NT2/D1 (cell line): ENCODE measurements around the gene ZNF408.

Source experiments
- DNase-seq: peaks from one replicate; pipeline ENCODE4 v3.0.0-alpha.2; 2011; ENCODE audit warnings: low read depth, low spot score
- H3K27me3 ChIP-seq: 2 replicates; pipeline ENCODE4 v1.6.0; 2011; ENCODE audit warnings: mild to moderate bottlenecking; ENCODE audit not compliant: insufficient read length, insufficient read depth
- H3K36me3 ChIP-seq: 2 replicates; pipeline ENCODE4 v1.6.1; 2011; ENCODE audit warnings: mild to moderate bottlenecking, low read length, mixed read lengths; ENCODE audit not compliant: insufficient read depth, insufficient read length
- H3K4me1 ChIP-seq: 2 replicates; pipeline ENCODE4 v1.5.1; 2011; ENCODE audit not compliant: insufficient read depth, insufficient read length
- H3K4me3 ChIP-seq: 2 replicates; pipeline ENCODE4 v1.5.1; 2011; ENCODE audit warnings: low read depth; ENCODE audit not compliant: insufficient read length
- H3K9ac ChIP-seq: 2 replicates; pipeline ENCODE4 v1.6.0; 2011; ENCODE audit warnings: low read depth; ENCODE audit not compliant: insufficient read length
- H3K9me3 ChIP-seq: 2 replicates; pipeline ENCODE4 v1.5.1; 2011; ENCODE audit warnings: mild to moderate bottlenecking, low read length; ENCODE audit not compliant: insufficient read depth
- SUZ12 ChIP-seq: IDR thresholded peaks from 2 replicates; pipeline ENCODE4 v1.6.1; 2011; ENCODE audit not compliant: insufficient read length, insufficient read depth; ENCODE audit errors: extremely low read depth
- YY1 ChIP-seq: IDR thresholded peaks from 2 replicates; pipeline ENCODE4 v1.6.1; 2011; ENCODE audit not compliant: insufficient read length, insufficient read depth
- ZNF274 ChIP-seq: IDR thresholded peaks from 2 replicates; pipeline ENCODE4 v1.6.1; 2011; ENCODE audit warnings: mild to moderate bottlenecking, low read depth, low read length

Gene ZNF408

DNA sequence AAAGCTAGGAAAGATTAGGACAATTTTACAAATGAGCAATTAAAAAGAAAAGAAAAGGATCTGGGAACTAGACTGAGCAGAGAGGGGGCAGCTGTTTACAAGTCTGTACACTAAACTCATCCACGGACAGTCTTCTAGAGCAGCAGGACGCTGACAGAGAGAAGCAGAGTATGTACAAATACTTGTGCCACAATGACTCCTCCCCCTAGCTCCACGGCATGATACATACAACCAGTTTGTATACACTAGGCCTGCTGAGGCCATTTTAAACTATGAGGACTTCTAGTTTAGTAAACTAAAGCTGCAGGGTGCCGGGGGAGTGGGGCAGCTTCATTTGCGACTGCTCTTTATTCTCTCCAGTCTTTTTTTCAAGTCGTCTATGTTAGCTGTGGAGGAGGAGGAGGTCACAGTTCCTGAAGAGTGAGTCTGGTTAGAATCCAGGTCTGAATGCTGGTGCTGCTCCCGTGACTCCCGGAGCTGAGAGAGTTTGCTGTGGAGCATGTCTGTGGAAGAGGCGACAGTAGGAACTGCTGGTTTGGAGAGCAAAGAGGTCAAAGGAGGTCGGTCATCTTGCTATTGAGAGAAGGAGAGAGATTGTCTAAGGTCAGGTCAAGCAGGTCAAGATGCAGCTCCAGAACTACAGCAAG, 43.0 kb downstream of the ZNF408 start:
- H3K36me3 ChIP-seq = peaks cover 78% of the 10 kb centered on the region
- DNase-seq = no peak
- TF ChIP-seq YY1 (no peak), ZNF274 (no peak), SUZ12 (no peak)
- no peak overlapping the region for H3K4me3 ChIP-seq
- no peaks in the 10 kb centered on the region for H3K9me3 ChIP-seq
- H3K27me3 ChIP-seq = no peaks in the 10 kb centered on the region
- H3K9ac ChIP-seq = no peak overlapping the region
- H3K4me1 ChIP-seq = peaks cover 4% of the 10 kb centered on the region

DNA sequence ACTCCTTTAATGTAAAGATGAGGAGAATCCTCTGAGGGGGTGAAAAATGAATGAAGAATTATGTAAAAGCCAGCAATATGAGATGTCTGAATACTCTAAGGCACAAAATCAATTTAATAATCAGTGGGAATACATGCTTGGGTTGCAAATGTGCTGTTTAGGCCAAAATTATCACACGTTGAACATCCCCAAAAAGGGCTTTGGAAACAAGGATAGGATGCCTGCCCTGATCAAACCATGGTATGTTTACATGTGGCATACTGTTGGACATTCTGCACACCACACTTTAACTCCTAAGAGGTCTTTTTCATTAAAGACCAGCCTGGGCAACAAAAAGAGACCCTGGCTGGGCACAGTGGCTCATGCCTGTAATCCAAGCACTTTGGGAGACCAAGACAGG, 44.5 kb downstream of the ZNF408 start:
- H3K4me3 ChIP-seq = no peak overlapping the region
- peaks cover 4% of the 10 kb centered on the region for H3K4me1 ChIP-seq
- TF ChIP-seq ZNF274 = no peak
- TF ChIP-seq YY1 = no peak
- no peak for TF ChIP-seq SUZ12
- no peak for DNase-seq
- H3K27me3 ChIP-seq = no peaks in the 10 kb centered on the region
- peaks cover 85% of the 10 kb centered on the region for H3K36me3 ChIP-seq
- H3K9me3 ChIP-seq = no peaks in the 10 kb centered on the region
- H3K9ac ChIP-seq = no peak overlapping the region

DNA sequence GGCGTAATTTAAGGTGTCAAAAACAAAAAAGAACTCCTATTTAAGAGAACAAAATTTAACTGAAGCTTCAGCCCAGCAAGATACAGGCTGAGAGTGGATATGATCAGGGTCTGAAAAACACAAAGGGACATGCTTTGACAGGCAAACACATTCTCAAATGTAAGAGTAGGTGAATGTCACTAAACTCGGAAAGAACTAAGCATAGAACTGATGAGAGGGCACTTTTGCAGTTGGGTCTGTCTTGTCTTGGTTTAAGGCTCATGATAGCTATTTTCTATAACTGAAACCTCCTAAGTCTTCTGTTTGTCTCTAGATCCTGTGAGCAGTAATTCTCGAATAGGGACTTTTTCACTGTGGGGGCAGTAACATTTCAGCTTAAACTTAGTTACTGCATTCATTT, 45.2 kb downstream of the ZNF408 start:
- no peak for DNase-seq
- TF ChIP-seq SUZ12 = no peak
- TF ChIP-seq YY1 = no peak
- no peak for TF ChIP-seq ZNF274
- Histone ChIP-seq H3K9me3 (no peaks in the 10 kb centered on the region), H3K9ac (no peak overlapping the region), H3K4me3 (no peak overlapping the region), H3K36me3 (peaks cover 91% of the 10 kb centered on the region), H3K27me3 (no peaks in the 10 kb centered on the region), H3K4me1 (peaks cover 4% of the 10 kb centered on the region)

DNA sequence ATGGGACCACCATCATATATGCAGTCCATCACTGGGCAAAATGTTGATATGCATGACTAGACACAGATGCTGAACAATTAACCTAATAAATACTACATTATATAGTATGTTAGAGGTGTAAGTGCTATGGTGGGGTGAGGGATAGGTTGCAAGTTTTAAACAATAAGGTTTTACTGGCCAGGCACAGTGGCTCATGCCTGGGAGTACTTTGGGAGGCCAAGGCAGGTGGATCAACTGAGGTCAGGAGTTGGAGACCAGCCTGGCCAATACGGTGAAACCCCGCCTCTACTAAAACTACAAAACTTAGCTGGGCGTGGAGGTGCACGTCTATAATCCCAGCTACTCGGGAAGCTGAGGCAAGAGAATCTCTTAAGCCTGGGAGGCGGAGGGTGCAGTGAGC, 46.3 kb downstream of the ZNF408 start:
- no peak for DNase-seq
- Histone ChIP-seq H3K9me3 (no peaks in the 10 kb centered on the region), H3K36me3 (peaks cover 91% of the 10 kb centered on the region), H3K4me1 (peaks cover 4% of the 10 kb centered on the region), H3K4me3 (no peak overlapping the region), H3K9ac (no peak overlapping the region), H3K27me3 (no peaks in the 10 kb centered on the region)
- no peak for TF ChIP-seq SUZ12
- no peak for TF ChIP-seq YY1
- no peak for TF ChIP-seq ZNF274
